HEK293T (cell line): Measurements from ENCODE around the gene CAMSAP2.
"Not testable (repeated sequence)": the region's sequence is repeated elsewhere in the genome, so short reads cannot be mapped to it uniquely, and the experiment has no call there.

ENCODE experiments used
- CTCF ChIA-PET: fragments of 350-600 bp; formaldehyde crosslinking; extraction: SDS; loops from one replicate; lab custom pipeline; 2021; ENCODE audit warnings: antibody characterized with exemption, inconsistent platforms; lab: Yijun Ruan, JAX
- POLR2A ChIA-PET: fragments of 350-600 bp; formaldehyde crosslinking; extraction: SDS; loops from one replicate; lab custom pipeline; 2020; ENCODE audit warnings: antibody characterized with exemption, inconsistent platforms; lab: Yijun Ruan, JAX
- DNase-seq: peaks from one replicate; pipeline ENCODE4 v3.0.0; 2012; ENCODE audit warnings: mixed read lengths; ENCODE audit errors: extremely low spot score
- ARNT ChIP-seq: fragments of 450-650 bp; IDR thresholded peaks from 2 replicates; pipeline ENCODE4 v1.6.1; 2017; ENCODE audit warnings: mild to moderate bottlenecking
- BHLHE40 ChIP-seq: fragments of 450-650 bp; IDR thresholded peaks from 2 replicates; pipeline ENCODE4 v1.6.1; 2016; ENCODE audit warnings: mild to moderate bottlenecking, moderate library complexity, borderline replicate concordance
- ELF4 ChIP-seq: fragments of 450-650 bp; IDR thresholded peaks from 2 replicates; pipeline ENCODE4 v1.6.1; 2017; ENCODE audit warnings: antibody characterized with exemption
- FOXA1 ChIP-seq: fragments of 450-650 bp; IDR thresholded peaks from 2 replicates; pipeline ENCODE4 v1.6.1; 2016; ENCODE audit warnings: mild to moderate bottlenecking
- FOXK2 ChIP-seq: fragments of 450-650 bp; IDR thresholded peaks from 2 replicates; pipeline ENCODE4 v1.6.1; 2016; ENCODE audit warnings: mild to moderate bottlenecking
- FOXM1 ChIP-seq: fragments of 450-650 bp; IDR thresholded peaks from 2 replicates; pipeline ENCODE4 v1.6.1; 2017; ENCODE audit warnings: mild to moderate bottlenecking, borderline replicate concordance
- HDGF ChIP-seq: fragments of 450-650 bp; IDR thresholded peaks from 2 replicates; pipeline ENCODE4 v1.6.1; 2017; ENCODE audit warnings: antibody characterized with exemption, borderline replicate concordance
- L3MBTL2 ChIP-seq: fragments of 450-650 bp; conservative IDR thresholded peaks from 2 replicates; pipeline ENCODE4 v1.6.1; 2016; ENCODE audit warnings: mild to moderate bottlenecking
- LEF1 ChIP-seq: fragments of 450-650 bp; IDR thresholded peaks from 2 replicates; pipeline ENCODE4 v1.6.1; 2017; ENCODE audit warnings: mild to moderate bottlenecking, borderline replicate concordance
- NFRKB ChIP-seq: fragments of 450-650 bp; IDR thresholded peaks from 2 replicates; pipeline ENCODE4 v1.6.1; 2016; ENCODE audit warnings: mild to moderate bottlenecking, moderate library complexity
- SP1 ChIP-seq: fragments of 450-650 bp; IDR thresholded peaks from 2 replicates; pipeline ENCODE4 v1.6.1; 2017
- SUZ12 ChIP-seq: fragments of 450-650 bp; IDR thresholded peaks from 2 replicates; pipeline ENCODE4 v1.6.1; 2016; ENCODE audit warnings: mild to moderate bottlenecking
- TARDBP ChIP-seq: fragments of 450-650 bp; IDR thresholded peaks from 2 replicates; pipeline ENCODE4 v1.6.1; 2016
- ZNF384 ChIP-seq: fragments of 450-650 bp; IDR thresholded peaks from 2 replicates; pipeline ENCODE4 v1.6.1; 2016
- TF ChIP-seq, protein P1 (sequence below): fragments of 450-650 bp; IDR thresholded peaks from 2 replicates; pipeline ENCODE4 v1.6.1; 2016

Gene CAMSAP2

DNA sequence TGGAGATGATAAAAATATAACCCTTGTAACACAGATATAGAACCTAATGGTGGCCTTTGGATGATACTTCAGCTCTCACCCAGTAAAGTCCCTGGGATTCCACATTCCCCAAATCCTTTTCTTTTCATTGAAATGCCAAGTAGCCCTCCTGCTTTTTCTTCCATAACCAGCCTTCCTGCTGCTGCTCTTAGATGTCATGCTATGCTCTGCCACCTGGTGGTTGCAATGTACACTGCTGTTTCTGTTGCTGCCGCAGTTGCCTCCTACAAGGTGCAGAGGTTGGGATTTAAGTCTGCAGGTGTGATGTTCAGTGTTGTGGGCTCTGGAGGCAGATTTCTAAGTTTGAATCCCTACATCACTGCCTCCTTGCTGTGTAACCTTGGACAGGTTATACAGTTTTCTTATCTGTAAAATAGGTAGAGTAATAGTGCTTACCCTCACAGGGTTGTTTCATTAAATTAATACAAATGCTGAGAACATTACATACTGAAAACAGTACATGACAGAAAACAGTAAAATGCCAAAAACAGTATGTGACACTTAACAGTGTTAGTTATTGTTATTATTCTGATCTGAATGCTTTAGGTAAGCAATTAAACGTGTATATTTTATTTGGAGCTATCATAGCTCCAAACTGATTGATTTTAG, 64.3 kb downstream of the CAMSAP2 start:
- CTCF ChIA-PET, result interaction anchor here (1.8 kb wide), 1 partner anchor 181 kb away, joined by 9 read pairs; no protein-coding TSS in a partner anchor
- TF ChIP-seq SUZ12 (no peak), SP1 (no peak), BHLHE40 (no peak), L3MBTL2 (no peak)
- POLR2A ChIA-PET, result no interaction called here
- DNase-seq, result peak; percentile 85

DNA sequence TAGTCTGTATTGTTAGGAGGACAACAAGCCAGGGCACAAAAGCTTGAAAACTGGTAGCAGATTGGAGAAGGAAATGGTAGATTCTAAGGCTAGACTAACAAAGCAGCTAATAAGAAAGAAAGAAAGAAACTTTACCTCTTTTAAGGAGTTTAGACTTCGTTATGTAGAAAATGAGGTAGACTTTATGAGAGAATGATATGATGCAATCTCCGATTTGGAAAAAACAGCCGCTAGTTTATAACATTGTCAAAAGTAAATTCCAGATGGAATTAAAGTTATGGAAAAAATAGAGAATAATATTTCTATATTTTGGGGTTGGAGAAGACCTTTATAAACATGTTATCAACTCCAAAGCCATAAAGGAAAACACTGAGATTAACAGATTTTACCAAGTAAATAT, 67.0 kb downstream of the CAMSAP2 start:
- DNase-seq, result no peak
- ChIA-PET CTCF (no interaction called here), POLR2A (no interaction called here)
- TF ChIP-seq ARNT, result no peak
- TF ChIP-seq L3MBTL2, result no peak
- TF ChIP-seq ZNF384, result no peak
- TF ChIP-seq HDGF, result no peak
- TF ChIP-seq, protein P1, sequence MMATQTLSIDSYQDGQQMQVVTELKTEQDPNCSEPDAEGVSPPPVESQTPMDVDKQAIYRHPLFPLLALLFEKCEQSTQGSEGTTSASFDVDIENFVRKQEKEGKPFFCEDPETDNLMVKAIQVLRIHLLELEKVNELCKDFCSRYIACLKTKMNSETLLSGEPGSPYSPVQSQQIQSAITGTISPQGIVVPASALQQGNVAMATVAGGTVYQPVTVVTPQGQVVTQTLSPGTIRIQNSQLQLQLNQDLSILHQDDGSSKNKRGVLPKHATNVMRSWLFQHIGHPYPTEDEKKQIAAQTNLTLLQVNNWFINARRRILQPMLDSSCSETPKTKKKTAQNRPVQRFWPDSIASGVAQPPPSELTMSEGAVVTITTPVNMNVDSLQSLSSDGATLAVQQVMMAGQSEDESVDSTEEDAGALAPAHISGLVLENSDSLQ, result no peak
- no peak for TF ChIP-seq FOXM1
- TF ChIP-seq TARDBP, result no peak
- TF ChIP-seq SP1, result no peak
- no peak for TF ChIP-seq LEF1
- TF ChIP-seq FOXK2, result no peak
- no peak for TF ChIP-seq SUZ12
- no peak for TF ChIP-seq ELF4

DNA sequence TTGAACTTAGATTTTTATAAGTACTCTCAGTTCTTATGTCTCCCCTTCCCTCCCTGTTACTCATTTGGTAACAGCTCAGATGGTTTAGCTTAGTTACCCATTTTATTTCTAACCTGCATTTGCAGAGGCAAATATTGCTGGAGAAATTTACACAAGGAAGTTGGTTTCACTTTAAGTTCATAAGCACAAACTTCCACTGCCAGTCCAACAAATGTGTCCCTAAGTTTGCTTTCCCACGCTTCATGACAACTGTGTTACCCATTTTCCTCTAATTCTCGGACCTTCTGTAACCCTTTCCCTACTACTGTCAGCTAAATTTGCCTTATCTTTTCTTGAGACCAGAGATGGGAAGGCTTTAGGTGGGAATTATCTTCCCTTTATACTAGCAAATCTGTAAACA, 70.2 kb downstream of the CAMSAP2 start:
- no peak for DNase-seq
- no peak for TF ChIP-seq NFRKB
- no peak for TF ChIP-seq FOXK2
- no peak for TF ChIP-seq ARNT
- POLR2A ChIA-PET, result no interaction called here
- CTCF ChIA-PET, result no interaction called here

DNA sequence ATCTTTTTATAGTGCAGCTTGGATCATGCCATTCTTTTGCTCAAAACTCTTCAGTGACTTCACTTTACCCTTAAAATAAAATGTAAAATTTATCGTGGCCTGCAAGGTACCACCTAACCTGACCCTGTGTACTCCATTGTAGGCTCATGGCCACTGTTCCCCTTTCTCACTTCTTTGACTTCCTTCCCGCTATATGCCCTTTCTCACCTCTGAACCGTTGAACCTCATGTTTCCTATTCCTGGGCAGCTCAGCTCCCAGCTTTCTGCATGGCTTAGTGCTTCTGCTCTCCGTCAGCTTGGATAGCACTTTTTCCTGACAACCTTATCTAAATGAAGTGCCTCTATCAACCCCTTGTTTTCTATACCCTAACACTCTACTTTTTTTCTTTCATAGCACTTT, 73.0 kb downstream of the CAMSAP2 start:
- no peak for DNase-seq
- no peak for TF ChIP-seq ARNT
- no peak for TF ChIP-seq SUZ12
- TF ChIP-seq FOXK2, result no peak
- TF ChIP-seq BHLHE40, result no peak
- TF ChIP-seq TARDBP, result no peak
- TF ChIP-seq SP1, result no peak
- ChIA-PET CTCF (no interaction called here), POLR2A (no interaction called here)

DNA sequence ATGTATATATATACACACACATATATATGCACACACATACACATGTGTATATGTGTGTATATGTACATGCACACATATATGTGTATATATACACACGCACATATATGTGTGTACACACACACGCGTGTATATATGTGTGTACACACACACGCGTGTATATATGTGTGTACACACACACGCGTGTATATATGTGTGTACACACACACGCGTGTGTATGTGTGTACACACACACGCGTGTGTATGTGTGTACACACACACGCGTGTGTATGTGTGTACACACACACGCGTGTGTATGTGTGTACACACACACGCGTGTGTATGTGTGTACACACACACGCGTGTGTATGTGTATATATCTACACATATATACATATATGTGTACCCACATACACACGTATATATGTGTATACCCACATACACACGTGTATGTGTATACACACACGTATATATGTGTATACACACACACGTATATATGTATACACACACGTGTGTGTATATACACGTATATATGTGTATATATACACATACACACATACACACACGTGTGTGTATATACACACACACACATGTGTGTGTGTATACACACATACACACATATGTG, 78.0 kb downstream of the CAMSAP2 start:
- DNase-seq, CTCF ChIA-PET, POLR2A ChIA-PET: not testable (repeated sequence)

DNA sequence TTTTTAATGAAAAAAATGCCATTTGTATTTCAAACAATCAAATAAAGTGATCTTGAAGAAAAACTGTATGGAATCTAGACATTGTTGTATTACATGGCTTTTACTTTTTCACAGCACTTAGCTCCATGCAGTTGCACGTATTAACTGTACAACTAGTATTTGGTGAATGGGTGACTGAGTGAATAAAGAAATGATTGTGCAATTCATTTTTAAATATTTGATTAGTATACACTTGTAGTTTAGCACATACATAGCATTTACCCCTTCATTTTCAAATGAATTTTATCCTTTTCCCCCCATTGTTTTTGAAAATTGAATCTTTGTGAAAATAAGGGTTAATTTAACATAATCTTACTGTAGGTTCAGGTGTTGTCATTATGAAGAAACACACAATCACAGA, 79.6 kb downstream of the CAMSAP2 start:
- no peak for TF ChIP-seq SUZ12
- TF ChIP-seq FOXM1, result no peak
- TF ChIP-seq LEF1, result no peak
- TF ChIP-seq BHLHE40, result no peak
- no peak for TF ChIP-seq ELF4
- no peak for DNase-seq
- CTCF ChIA-PET, result interaction anchor here (1.0 kb wide), 1 partner anchor 11 kb away, joined by 3 read pairs; no protein-coding TSS in a partner anchor
- POLR2A ChIA-PET, result interaction anchor here (1.0 kb wide), 1 partner anchor 149 kb away, joined by 3 read pairs; the partner anchor contains the start of gene DDX59

DNA sequence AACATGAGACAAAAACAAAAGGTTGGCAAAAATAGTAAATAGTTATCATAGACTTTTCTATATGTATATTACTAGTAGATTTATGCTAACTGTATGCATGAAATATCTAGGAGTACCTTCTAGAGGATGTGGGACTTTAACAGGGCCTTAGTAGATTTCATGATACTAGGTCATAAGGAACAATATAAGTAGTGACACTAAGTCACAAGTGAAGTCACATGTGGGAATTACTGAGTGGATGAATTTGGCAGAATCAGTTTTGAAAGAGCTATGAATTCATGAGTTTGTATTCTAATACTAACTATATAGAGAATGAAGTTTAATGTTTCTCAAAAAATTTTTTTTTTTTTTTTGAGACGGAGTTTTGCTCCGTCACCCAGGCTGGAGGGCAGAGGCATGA, 81.0 kb downstream of the CAMSAP2 start:
- no peak for DNase-seq
- CTCF ChIA-PET, result interaction anchor here (0.6 kb wide), 1 partner anchor 10 kb away, joined by 7 read pairs; no protein-coding TSS in a partner anchor
- no peak for TF ChIP-seq SP1
- TF ChIP-seq FOXM1, result no peak
- no peak for TF ChIP-seq ARNT
- TF ChIP-seq BHLHE40, result no peak
- TF ChIP-seq, protein P1, result no peak
- no peak for TF ChIP-seq FOXK2
- no peak for TF ChIP-seq FOXA1
- no peak for TF ChIP-seq ELF4
- no peak for TF ChIP-seq ZNF384
- TF ChIP-seq SUZ12, result no peak
- TF ChIP-seq NFRKB, result no peak
- TF ChIP-seq HDGF, result no peak
- POLR2A ChIA-PET, result no interaction called here

DNA sequence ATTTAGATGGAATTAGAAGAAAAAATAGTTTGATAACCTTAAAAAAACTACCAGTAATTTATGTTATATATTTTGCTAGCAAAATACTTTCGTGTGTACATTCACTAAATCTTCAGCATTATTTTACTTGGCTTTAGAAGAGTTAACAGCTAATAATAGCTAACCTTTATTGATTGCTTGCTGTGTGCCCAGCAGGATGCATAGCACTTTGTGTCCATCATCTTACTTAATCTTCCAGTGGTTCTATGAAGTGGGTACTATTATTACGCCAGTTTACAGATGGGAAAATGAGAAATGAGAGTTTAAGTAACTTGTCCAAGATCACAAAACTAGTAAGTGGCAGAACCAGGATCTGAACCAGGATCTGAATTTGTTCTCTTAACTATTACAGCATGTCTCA, 92.4 kb downstream of the CAMSAP2 start:
- no peak for TF ChIP-seq ZNF384
- no peak for TF ChIP-seq SUZ12
- no peak for TF ChIP-seq HDGF
- TF ChIP-seq ARNT, result peak; percentile 74
- no peak for TF ChIP-seq L3MBTL2
- TF ChIP-seq, protein P1, result peak; percentile 89
- TF ChIP-seq FOXM1, result no peak
- POLR2A ChIA-PET, result no interaction called here
- CTCF ChIA-PET, result no interaction called here
- DNase-seq, result no peak
